Calu3 (cell line): ENCODE data around the gene SCAF11. TPM values are rescaled to one million over a fixed set of nuclear protein-coding genes. Genes with fewer than 3 reads are reported as not detected.
"Not testable (repeated sequence)": the region's sequence is repeated elsewhere in the genome, so short reads cannot be mapped to it uniquely, and the experiment has no call there.

ENCODE experiments used
- Bru-seq: library from RNA; stranded (reverse); fragments of 400-500 nt; gene quantifications from one replicate; lab custom pipeline; 2021; lab: Mats Ljungman, UMichigan
- BruChase-seq, 2 experiments: library from RNA; stranded (reverse); fragments of 400-500 nt; gene quantifications; one replicate each; lab custom pipeline; 2021; lab: Mats Ljungman, UMichigan
- BruUV-seq: library from RNA; stranded (reverse); fragments of 400-500 nt; replicated peaks from 2 replicates; lab custom pipeline; 2021; lab: Mats Ljungman, UMichigan
- CTCF ChIA-PET: fragments of 300-600 bp; sonication (Branson Sonifier 250); formaldehyde crosslinking; loops from one replicate; lab custom pipeline; 2022; ENCODE audit warnings: antibody characterized with exemption; lab: Charles Lee
- DNase-seq: peaks from one replicate; pipeline ENCODE4 v3.0.0; 2022
- H3K27ac Mint-ChIP-seq: one replicate; pipeline ENCODE4 v1.8.0; 2022; ENCODE audit warnings: mixed read lengths; ENCODE audit not compliant: unreplicated experiment
- H3K27me3 Mint-ChIP-seq: one replicate; pipeline ENCODE4 v1.8.0; 2022; ENCODE audit warnings: mixed read lengths; ENCODE audit not compliant: unreplicated experiment
- H3K36me3 Mint-ChIP-seq: one replicate; pipeline ENCODE4 v1.8.0; 2022; ENCODE audit warnings: mild to moderate bottlenecking, moderate library complexity, mixed read lengths; ENCODE audit not compliant: insufficient read depth, unreplicated experiment
- H3K4me1 Mint-ChIP-seq: one replicate; pipeline ENCODE4 v1.8.0; 2022; ENCODE audit warnings: mild to moderate bottlenecking, low read depth, mixed read lengths; ENCODE audit not compliant: unreplicated experiment
- H3K4me3 Mint-ChIP-seq: one replicate; pipeline ENCODE4 v1.8.0; 2022; ENCODE audit warnings: mild to moderate bottlenecking, low read depth, moderate library complexity, mixed read lengths; ENCODE audit not compliant: unreplicated experiment
- H3K9me3 Mint-ChIP-seq: one replicate; pipeline ENCODE4 v1.8.0; 2022; ENCODE audit warnings: low read depth, mixed read lengths; ENCODE audit not compliant: unreplicated experiment
- CTCF ChIP-seq: fragments of 200-600 bp; IDR thresholded peaks from one replicate; pipeline ENCODE4 v1.8.0; 2022; ENCODE audit warnings: antibody characterized with exemption; ENCODE audit not compliant: unreplicated experiment
- intact Hi-C: fragments of 100-400 bp; cut with micrococcal nuclease; formaldehyde crosslinking; loops from one replicate; pipeline ENCODE4 v1.10.0; 2022; ENCODE audit not compliant: unreplicated experiment
- long read RNA-seq: library from polyadenylated mRNA; stranded (forward); transcript quantifications from one replicate; pipeline ENCODE4 v2.0.0, GENCODE V29; 2022
- total RNA-seq: library from RNA; stranded (reverse); gene quantifications from 2 replicates; pipeline ENCODE4 v1.2.3, GENCODE V29; 2022

SCAF11 gene
- 62.3 and 78.8 TPM in 2 replicates for total RNA-seq
- percentile 90 among the genes with signal in this experiment for Bru-seq, nascent RNA
- BruChase-seq, experiment 1, labeled RNA remaining after a 6-hour chase, result percentile 85 among the genes with signal in this experiment
- BruChase-seq, experiment 2, labeled RNA remaining after a 2-hour chase, result percentile 87 among the genes with signal in this experiment
- long read RNA-seq, full-length matches to known transcripts, result 17 of 30 reads
- long read RNA-seq, partial matches to known transcripts, result 5 of 30 reads
- long read RNA-seq, other reads (novel, unspliced or antisense), result 8 of 30 reads

GRCh38 chr12:45990468-45991283 is at the start of gene SCAF11:
Gene SCAF11 (minus strand): TSS chr12:45990574. CDS start chr12:45964167, 26,407 bp downstream.
- H3K27me3 Mint-ChIP-seq, result no peaks in the 10 kb centered on the region
- peaks cover 35% of the 10 kb centered on the region for H3K4me1 Mint-ChIP-seq
- H3K36me3 Mint-ChIP-seq, result peaks cover 35% of the 10 kb centered on the region
- intact Hi-C loops, result no loop called here
- BruUV-seq, result no TSS peak
- H3K9me3 Mint-ChIP-seq, result no peaks in the 10 kb centered on the region
- H3K27ac Mint-ChIP-seq, result peak within 1 kb of the TSS; percentile 88
- peak; percentile 70 for TF ChIP-seq CTCF
- DNase-seq, result peak; percentile 99
- CTCF ChIA-PET, result interaction anchor here (0.6 to 1.6 kb wide), 5 partner anchors 11 to 1180 kb away, joined by 3 to 6 read pairs (median 3); partner anchors contain the start of gene SLC38A1
- peak within 1 kb of the TSS; percentile 96 for H3K4me3 Mint-ChIP-seq

- H3K4me1 Mint-ChIP-seq, H3K27ac Mint-ChIP-seq, H3K27me3 Mint-ChIP-seq, intact Hi-C loops, H3K9me3 Mint-ChIP-seq, BruUV-seq, CTCF ChIA-PET, DNase-seq, H3K36me3 Mint-ChIP-seq, H3K4me3 Mint-ChIP-seq: not testable (repeated sequence)
Measured at GRCh38 chr12:46037066-46037465, 46.7 kb upstream of the SCAF11 start.

DNA sequence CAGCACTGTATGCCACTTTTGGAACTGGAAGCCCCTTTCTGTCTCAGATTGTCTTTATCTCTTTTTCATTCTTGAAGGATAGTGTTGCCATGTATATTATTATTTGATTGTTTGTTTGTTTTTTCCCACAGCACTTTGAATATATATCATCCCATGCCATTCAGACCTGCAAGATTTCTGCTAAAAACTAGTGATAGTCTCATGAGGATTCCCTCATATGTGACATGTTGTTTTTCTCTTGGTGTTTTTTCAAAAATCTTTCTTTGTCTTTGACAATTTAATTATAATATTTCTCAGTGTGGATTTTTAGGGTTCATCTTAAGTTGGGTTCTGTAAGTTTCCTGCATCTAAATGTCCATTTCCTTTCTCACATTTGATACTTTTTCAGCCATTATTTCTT is 36.8 kb upstream of the SCAF11 start:
- intact Hi-C loops, result no loop called here
- Mint-ChIP-seq H3K9me3 (peaks cover 7% of the 10 kb centered on the region), H3K27me3 (no peaks in the 10 kb centered on the region), H3K36me3 (no peaks in the 10 kb centered on the region), H3K27ac (no peak overlapping the region), H3K4me3 (no peak overlapping the region), H3K4me1 (no peaks in the 10 kb centered on the region)
- no TSS peak for BruUV-seq
- no peak for TF ChIP-seq CTCF
- DNase-seq, result no peak
- CTCF ChIA-PET, result no interaction called here

GRCh38 chr12:46024099-46024498 is 33.7 kb upstream of the SCAF11 start:
- CTCF ChIA-PET, result interaction anchor here (0.5 kb wide), 1 partner anchor 1754 kb away, joined by 3 read pairs; no protein-coding TSS in a partner anchor
- intact Hi-C loops, result no loop called here
- no peak overlapping the region for H3K27ac Mint-ChIP-seq
- no peaks in the 10 kb centered on the region for H3K36me3 Mint-ChIP-seq
- no peaks in the 10 kb centered on the region for H3K4me1 Mint-ChIP-seq
- TF ChIP-seq CTCF, result no peak
- BruUV-seq, result no TSS peak
- H3K27me3 Mint-ChIP-seq, result no peaks in the 10 kb centered on the region
- no peak overlapping the region for H3K4me3 Mint-ChIP-seq
- DNase-seq, result no peak
- peaks cover 7% of the 10 kb centered on the region for H3K9me3 Mint-ChIP-seq
